Right atrium auricular region (tissue), 2 donors: ENCODE data around the gene PKP4. TPM values are rescaled to one million over a fixed set of nuclear protein-coding genes. Genes with fewer than 3 reads are reported as not detected.

Experiments used
- DNase-seq: peaks from one replicate; pipeline ENCODE4 v3.0.0-alpha.2; 2019; ENCODE audit warnings: low spot score
- H3K27ac ChIP-seq, 2 donors: fragments of 200-600 bp; sonication (generic); 1 replicate in 1 of 2; 2 replicates in 1 of 2; pipeline ENCODE4 v1.5.1; 2016 to 2019
- H3K27me3 ChIP-seq, 2 donors: fragments of 200-600 bp; sonication (generic); one replicate each; pipeline versions ENCODE4 v1.5.1 to v1.6.0; 2017 to 2019
- H3K36me3 ChIP-seq: fragments of 200-600 bp; sonication (generic); one replicate; pipeline ENCODE4 v1.5.1; 2016
- H3K4me1 ChIP-seq, 2 donors: fragments of 200-600 bp; sonication (generic); one replicate each; pipeline versions ENCODE4 v1.5.1 to v1.6.0; 2017 to 2019
- H3K4me3 ChIP-seq, 2 donors: fragments of 200-600 bp; sonication (generic); 1 replicate in 1 of 2; 2 replicates in 1 of 2; pipeline ENCODE4 v1.5.1; 2017 to 2019; ENCODE audit warnings: mild to moderate bottlenecking in 1 of 2, moderate library complexity in 1 of 2
- H3K9me3 ChIP-seq, 2 donors: fragments of 200-600 bp; sonication (generic); one replicate each; pipeline ENCODE4 v1.5.1; 2019
- CTCF ChIP-seq, 2 donors: fragments of 200-600 bp; sonication (generic); IDR thresholded peaks; one replicate each; pipeline ENCODE4 v1.5.1; 2019; ENCODE audit warnings: antibody characterized with exemption in 2 of 2
- total RNA-seq, 2 donors: library from RNA; depleted of rRNA; stranded (reverse); fragments of >200 nt; gene quantifications; one replicate each; pipeline ENCODE4 v1.1.0, GENCODE V29; 2016

Gene PKP4
- total RNA-seq, 2 donors from 2014 or later = 36.2 to 39.2 TPM

GRCh38 chr2:158498749-158499136 lies 42.0 kb downstream of the PKP4 start:
- no peak for TF ChIP-seq CTCF (IDR thresholded peaks at IDR 0.05)
- H3K4me1 ChIP-seq = peaks cover 0 to 41% of the 10 kb centered on the region in 2 donors
- H3K27ac ChIP-seq = no peak overlapping the region
- no peak for DNase-seq
- no peaks in the 10 kb centered on the region for H3K27me3 ChIP-seq
- H3K36me3 ChIP-seq = no peaks in the 10 kb centered on the region
- no peak overlapping the region for H3K4me3 ChIP-seq
- no peaks in the 10 kb centered on the region for H3K9me3 ChIP-seq

- Histone ChIP-seq H3K4me1 (peaks cover 0 to 41% of the 10 kb centered on the region in 2 donors), H3K27ac (no peak overlapping the region), H3K36me3 (no peaks in the 10 kb centered on the region), H3K4me3 (no peak overlapping the region), H3K9me3 (no peaks in the 10 kb centered on the region), H3K27me3 (no peaks in the 10 kb centered on the region)
- no peak for DNase-seq
- no peak for TF ChIP-seq CTCF (IDR thresholded peaks at IDR 0.05)
These were observed 42.6 kb downstream of the PKP4 start for GRCh38 chr2:158499383-158499782.

GRCh38 chr2:158500333-158500732 lies 43.6 kb downstream of the PKP4 start:
- no peak for DNase-seq
- Histone ChIP-seq H3K27me3 (no peaks in the 10 kb centered on the region), H3K4me1 (peaks cover 0 to 50% of the 10 kb centered on the region in 2 donors), H3K9me3 (no peaks in the 10 kb centered on the region), H3K4me3 (no peak overlapping the region), H3K36me3 (no peaks in the 10 kb centered on the region), H3K27ac (no peak overlapping the region)
- TF ChIP-seq CTCF (IDR thresholded peaks at IDR 0.05) = no peak

GRCh38 chr2:158501301-158501700 lies 44.5 kb downstream of the PKP4 start:
- H3K9me3 ChIP-seq = no peaks in the 10 kb centered on the region
- TF ChIP-seq CTCF (IDR thresholded peaks at IDR 0.05) = no peak
- H3K36me3 ChIP-seq = no peaks in the 10 kb centered on the region
- peaks cover 0 to 58% of the 10 kb centered on the region in 2 donors for H3K4me1 ChIP-seq
- no peaks in the 10 kb centered on the region for H3K27me3 ChIP-seq
- DNase-seq = no peak
- H3K4me3 ChIP-seq = no peak overlapping the region
- no peak overlapping the region for H3K27ac ChIP-seq

- no peak for DNase-seq
- H3K9me3 ChIP-seq = no peaks in the 10 kb centered on the region
- H3K27ac ChIP-seq = no peak overlapping the region
- H3K4me1 ChIP-seq = peaks cover 0 to 60% of the 10 kb centered on the region in 2 donors
- H3K27me3 ChIP-seq = no peaks in the 10 kb centered on the region
- H3K4me3 ChIP-seq = no peak overlapping the region
- no peaks in the 10 kb centered on the region for H3K36me3 ChIP-seq
- TF ChIP-seq CTCF (IDR thresholded peaks at IDR 0.05) = no peak
These were observed 46.2 kb downstream of the PKP4 start for GRCh38 chr2:158502974-158503373.

GRCh38 chr2:158504088-158504487 lies 47.3 kb downstream of the PKP4 start:
- Histone ChIP-seq H3K27ac (no peak overlapping the region), H3K36me3 (no peaks in the 10 kb centered on the region), H3K9me3 (no peaks in the 10 kb centered on the region), H3K4me3 (no peak overlapping the region), H3K27me3 (no peaks in the 10 kb centered on the region), H3K4me1 (peaks cover 0 to 51% of the 10 kb centered on the region in 2 donors)
- TF ChIP-seq CTCF (IDR thresholded peaks at IDR 0.05) = no peak
- no peak for DNase-seq
